Upper lobe of left lung (tissue), 4 donors: Measurements from ENCODE around the gene FBXL20.
A peak's percentile ranks its signal among the peaks of the same experiment; 100 is the strongest.

Source experiments
- CTCF ChIP-seq, 6 experiments: fragments of 450-650 bp in 4 of 6; fragments of 200-600 bp in 2 of 6; sonication (generic) in 2 of 6; IDR thresholded peaks; one replicate each; pipeline ENCODE4 v1.5.1; 2016 to 2019; ENCODE audit warnings: antibody characterized with exemption in 6 of 6
- EP300 ChIP-seq, 4 donors: sonication (generic); formaldehyde crosslinking; IDR thresholded peaks; one replicate each; pipeline ENCODE4 v1.5.1; 2017; ENCODE audit warnings: antibody characterized with exemption in 4 of 4, control low read depth in 2 of 4
- POLR2A ChIP-seq, 4 donors: fragments of 450-650 bp; IDR thresholded peaks; one replicate each; pipeline ENCODE4 v1.5.1; 2016 to 2017; ENCODE audit warnings: antibody characterized with exemption in 4 of 4, mild to moderate bottlenecking in 2 of 4
- POLR2AphosphoS5 ChIP-seq, 2 donors: sonication (generic); formaldehyde crosslinking; IDR thresholded peaks; one replicate each; pipeline ENCODE4 v1.5.1; 2017; ENCODE audit warnings: antibody characterized with exemption in 2 of 2

- TF ChIP-seq CTCF (IDR thresholded peaks at IDR 0.05) (no peak), POLR2A (IDR thresholded peaks at IDR 0.05) (peak in 1 of 4 donors; percentile 49), EP300 (IDR thresholded peaks at IDR 0.05) (no peak), POLR2AphosphoS5 (IDR thresholded peaks at IDR 0.05) (no peak)
These were observed 193.3 kb downstream of the FBXL20 start for GRCh38 chr17:39208136-39208535.
